ENCODE data around the gene AMN.

GRCh38 chr14:102900631-102901571, 21.6 kb upstream of the AMN start:
- TF ChIP-seq, protein P1, sequence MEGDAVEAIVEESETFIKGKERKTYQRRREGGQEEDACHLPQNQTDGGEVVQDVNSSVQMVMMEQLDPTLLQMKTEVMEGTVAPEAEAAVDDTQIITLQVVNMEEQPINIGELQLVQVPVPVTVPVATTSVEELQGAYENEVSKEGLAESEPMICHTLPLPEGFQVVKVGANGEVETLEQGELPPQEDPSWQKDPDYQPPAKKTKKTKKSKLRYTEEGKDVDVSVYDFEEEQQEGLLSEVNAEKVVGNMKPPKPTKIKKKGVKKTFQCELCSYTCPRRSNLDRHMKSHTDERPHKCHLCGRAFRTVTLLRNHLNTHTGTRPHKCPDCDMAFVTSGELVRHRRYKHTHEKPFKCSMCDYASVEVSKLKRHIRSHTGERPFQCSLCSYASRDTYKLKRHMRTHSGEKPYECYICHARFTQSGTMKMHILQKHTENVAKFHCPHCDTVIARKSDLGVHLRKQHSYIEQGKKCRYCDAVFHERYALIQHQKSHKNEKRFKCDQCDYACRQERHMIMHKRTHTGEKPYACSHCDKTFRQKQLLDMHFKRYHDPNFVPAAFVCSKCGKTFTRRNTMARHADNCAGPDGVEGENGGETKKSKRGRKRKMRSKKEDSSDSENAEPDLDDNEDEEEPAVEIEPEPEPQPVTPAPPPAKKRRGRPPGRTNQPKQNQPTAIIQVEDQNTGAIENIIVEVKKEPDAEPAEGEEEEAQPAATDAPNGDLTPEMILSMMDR (conservative IDR thresholded peaks at IDR 0.05 in 1 of 2, IDR thresholded peaks at IDR 0.05 in 1 of 2; ENCODE audit: extremely low read depth in 1 of 2, insufficient read depth in 1 of 2, low read depth in 1 of 2, low read length in 2 of 2) = no peak
- no peak for TF ChIP-seq EZH2 (IDR thresholded peaks at IDR 0.05; ENCODE audit: borderline replicate concordance, low read length)

All from mammary epithelial cell (primary cell).